ENCODE measurements around the gene TMEM123. TPM values are rescaled to one million over a fixed set of nuclear protein-coding genes. Genes with fewer than 3 reads are reported as not detected.
A peak's percentile ranks its signal among the peaks of the same experiment; 100 is the strongest.

The TMEM123 gene
- total RNA-seq, 1 donor from 2014 or later, result 75.9 TPM

- intact Hi-C loops (cut with micrococcal nuclease), result no loop called here
Measured at GRCh38 chr11:102406099-102406498, 46.5 kb downstream of the TMEM123 start.

DNA sequence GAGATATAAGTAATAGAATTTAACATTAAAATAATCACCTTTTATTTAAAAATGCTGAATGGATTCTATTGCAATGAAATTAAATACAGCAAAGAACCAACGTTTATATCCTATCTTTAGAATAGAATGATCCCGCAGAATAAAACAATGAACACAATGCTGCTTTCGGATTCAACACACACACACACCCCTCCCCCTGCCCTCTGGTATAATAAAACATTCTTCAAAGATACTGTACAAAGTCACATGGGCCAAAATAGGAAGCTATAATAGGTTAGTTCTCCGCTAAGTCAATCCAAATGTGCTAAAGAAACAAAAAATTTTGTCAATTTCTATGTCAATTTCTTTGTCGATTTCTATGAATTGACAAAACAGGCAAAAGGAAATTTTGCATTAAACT is 47.1 kb downstream of the TMEM123 start:
- ATAC-seq, result no peak
- intact Hi-C loops (cut with micrococcal nuclease), result no loop called here

More at GRCh38 chr11:102406099-102406498, 46.5 kb downstream of the TMEM123 start:
- DNase-seq, result no peak
- ATAC-seq, result no peak

GRCh38 chr11:102402548-102402947 is 50.0 kb downstream of the TMEM123 start:
- no peak for DNase-seq
- intact Hi-C loops (cut with micrococcal nuclease), result no loop called here
- ATAC-seq, result no peak

More for the DNA sequence above, 47.1 kb downstream of the TMEM123 start:
- no peak for DNase-seq

DNA sequence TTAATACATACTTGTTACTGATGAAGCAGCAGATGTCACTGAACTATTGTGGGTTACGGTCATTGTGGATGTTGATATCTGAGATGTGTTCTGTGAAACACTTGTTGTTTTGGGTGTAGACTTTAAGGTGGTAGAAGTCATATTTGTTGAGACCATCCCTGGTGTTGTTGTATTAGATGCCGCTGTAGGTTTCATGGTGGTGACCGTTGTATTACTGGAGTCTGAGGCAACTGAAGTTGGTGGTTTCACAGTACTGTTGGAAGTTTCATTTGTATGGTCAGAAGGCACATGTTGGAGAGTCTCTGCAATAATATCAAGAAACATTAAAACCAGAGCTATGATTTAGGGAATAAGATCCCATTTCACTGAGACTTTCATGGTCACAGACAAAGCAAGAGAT is 50.7 kb downstream of the TMEM123 start:
- DNase-seq (no peak), ATAC-seq (no peak)
- intact Hi-C loops (cut with micrococcal nuclease), result no loop called here

DNA sequence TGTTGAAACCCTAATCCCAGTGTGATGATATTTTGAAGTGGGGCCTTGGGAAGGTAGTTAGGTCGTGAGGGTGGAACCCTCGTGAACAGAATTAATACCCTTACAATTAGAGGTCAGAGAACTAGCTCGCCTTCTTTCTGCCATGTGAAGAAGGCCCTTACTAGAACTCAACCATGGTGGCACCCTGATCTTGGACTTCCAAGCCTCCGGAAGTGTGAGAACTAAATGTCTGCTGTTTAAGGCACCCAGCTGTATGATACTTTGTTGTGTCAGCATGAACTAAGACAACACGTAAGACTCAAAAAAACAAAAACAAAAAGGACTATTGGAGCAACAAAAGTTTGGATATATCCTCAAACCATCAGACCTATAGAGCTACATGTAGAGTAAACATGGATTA is 52.0 kb downstream of the TMEM123 start:
- intact Hi-C loops (cut with micrococcal nuclease), result no loop called here
- DNase-seq (no peak), ATAC-seq (no peak)

GRCh38 chr11:102399189-102399588 is 53.4 kb downstream of the TMEM123 start:
- intact Hi-C loops (cut with micrococcal nuclease), result no loop called here
- ATAC-seq, result no peak

DNA sequence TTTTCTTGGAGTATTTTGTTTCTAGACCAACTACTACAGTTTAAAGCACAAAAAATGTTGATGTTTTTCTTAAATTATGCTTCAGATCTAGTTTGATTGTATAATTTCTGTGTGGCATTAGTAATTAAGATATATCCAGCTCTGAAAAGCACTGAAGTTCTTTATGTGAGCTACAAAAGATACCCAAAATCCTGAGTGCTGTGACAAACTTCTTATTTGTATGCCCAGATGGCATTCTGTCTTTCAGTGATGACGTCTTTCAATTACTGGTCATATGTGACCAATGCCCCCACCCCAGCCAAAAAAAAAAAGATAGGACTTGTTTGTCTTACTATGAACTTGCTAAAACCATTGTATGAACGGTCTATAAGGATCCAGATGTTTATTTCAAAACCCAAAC is 54.3 kb downstream of the TMEM123 start:
- DNase-seq (no peak), ATAC-seq (no peak)
- intact Hi-C loops (cut with micrococcal nuclease), result no loop called here

More at GRCh38 chr11:102399189-102399588, 53.4 kb downstream of the TMEM123 start:
- no peak for DNase-seq

DNA sequence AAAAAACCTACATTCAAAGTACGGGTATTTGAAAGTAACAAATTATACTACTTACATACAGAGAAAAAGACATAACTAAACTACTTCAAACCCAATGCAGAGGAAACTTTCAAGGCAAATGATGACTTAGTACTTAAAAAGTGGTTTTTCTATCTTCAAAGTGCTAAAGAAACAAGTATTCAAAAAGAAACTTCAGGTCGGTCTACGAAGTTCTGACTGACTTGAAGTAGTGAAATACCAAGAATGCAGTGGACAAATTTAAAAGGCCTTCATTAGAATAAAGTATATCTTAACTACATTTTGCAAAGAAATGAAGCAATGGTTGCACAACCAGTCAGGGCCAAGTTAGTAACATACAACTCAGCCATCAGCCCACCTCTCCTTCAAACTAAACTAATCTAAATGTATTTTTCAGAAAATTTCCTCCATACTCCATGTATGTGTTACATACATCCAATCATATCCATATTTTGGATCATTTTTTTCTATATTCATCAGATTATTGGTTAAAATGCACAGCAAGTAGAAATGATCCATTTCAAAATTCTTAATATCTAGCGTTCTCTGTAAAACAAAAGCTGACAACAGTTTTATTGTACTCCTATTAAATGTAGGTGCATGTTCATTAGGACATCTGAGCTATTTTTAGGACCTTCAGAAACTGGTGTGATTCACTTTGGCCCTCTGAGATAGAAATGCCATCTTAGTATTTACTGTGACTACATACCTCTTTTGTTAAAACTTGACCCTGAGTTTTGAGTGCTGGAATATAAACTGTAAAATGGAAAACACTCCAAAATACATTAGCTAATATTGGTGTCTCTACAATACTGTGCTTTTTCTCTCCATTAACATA is 55.6 kb downstream of the TMEM123 start:
- intact Hi-C loops (cut with micrococcal nuclease), result no loop called here
- no peak for DNase-seq
- peak; percentile 32 for ATAC-seq

DNA sequence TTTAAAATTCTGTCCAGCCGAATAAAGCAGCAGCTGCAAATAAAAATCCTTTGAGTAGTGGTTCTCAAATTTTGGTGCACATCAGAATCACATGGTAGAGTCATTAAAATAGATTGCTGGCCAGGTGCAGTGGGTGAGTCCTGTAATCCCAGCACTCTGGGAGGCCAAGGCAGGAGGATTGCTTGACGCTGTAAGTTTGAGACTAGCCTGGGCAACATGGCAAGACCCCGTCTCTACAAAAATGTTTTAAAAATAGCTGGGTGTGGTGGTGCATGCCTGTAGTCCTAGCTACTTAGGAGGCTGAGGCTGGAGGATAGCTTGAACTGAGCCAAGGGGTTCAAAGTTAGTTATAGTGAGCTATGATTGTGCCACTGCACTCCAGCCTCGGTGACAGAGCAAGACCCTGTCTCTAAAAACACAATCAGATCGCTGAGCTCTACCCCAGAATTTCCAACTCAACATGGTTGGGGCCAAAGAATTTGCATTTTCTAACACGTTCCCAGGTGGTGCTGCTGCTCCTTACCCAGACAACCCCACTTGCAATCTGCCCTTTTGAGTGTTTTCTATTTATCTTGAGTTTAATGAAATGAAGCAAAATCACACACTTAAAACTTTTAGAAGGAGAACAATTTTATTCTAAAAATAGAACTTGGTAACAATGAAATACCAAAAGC is 56.7 kb downstream of the TMEM123 start:
- ATAC-seq (no peak), DNase-seq (no peak)
- intact Hi-C loops (cut with micrococcal nuclease), result no loop called here

- ATAC-seq, result no peak
- no peak for DNase-seq
- intact Hi-C loops (cut with micrococcal nuclease), result no loop called here
Measured at GRCh38 chr11:102393272-102393730, 59.3 kb downstream of the TMEM123 start.

DNA sequence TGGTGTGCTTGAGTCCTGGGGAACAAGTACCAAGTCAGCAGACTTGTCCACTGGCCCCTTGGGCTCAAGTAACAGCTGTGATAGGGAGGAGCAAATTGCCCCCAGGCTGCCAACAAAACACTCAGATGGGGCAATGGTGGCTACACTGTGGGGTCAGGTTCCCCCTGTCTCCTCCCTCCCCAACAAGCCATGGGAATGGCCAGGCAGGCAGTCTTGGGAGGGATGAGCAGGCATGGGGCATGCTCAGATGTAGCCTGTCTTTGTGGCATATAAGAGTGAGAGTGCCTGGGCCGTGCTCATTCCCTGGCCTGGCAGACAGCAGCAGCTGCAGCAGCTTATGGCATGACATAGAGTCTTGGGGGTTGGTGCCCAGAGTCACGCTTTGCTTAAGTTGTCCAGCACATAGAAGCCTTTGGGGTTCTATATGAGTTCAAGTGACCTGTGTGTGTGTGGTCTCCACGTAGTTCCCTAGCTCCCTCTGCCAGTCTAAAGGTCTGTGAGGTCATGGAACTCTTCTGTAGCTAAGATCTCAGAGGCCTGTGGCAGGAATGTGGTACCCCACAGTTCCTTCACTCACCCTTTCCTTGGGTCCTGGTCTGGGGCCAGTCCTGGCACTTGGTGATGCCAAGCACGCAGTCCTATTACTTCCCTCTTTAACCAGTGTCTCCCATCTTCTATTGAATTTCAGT is 60.9 kb downstream of the TMEM123 start:
- ATAC-seq (no peak), DNase-seq (no peak)
- intact Hi-C loops (cut with micrococcal nuclease), result no loop called here

- intact Hi-C loops (cut with micrococcal nuclease), result no loop called here
- ATAC-seq (peak; percentile 87), DNase-seq (peak; percentile 57)
Measured at GRCh38 chr11:102390667-102391465, 61.7 kb downstream of the TMEM123 start.

GRCh38 chr11:102389253-102389652 is 63.3 kb downstream of the TMEM123 start:
- ATAC-seq, result no peak

DNA sequence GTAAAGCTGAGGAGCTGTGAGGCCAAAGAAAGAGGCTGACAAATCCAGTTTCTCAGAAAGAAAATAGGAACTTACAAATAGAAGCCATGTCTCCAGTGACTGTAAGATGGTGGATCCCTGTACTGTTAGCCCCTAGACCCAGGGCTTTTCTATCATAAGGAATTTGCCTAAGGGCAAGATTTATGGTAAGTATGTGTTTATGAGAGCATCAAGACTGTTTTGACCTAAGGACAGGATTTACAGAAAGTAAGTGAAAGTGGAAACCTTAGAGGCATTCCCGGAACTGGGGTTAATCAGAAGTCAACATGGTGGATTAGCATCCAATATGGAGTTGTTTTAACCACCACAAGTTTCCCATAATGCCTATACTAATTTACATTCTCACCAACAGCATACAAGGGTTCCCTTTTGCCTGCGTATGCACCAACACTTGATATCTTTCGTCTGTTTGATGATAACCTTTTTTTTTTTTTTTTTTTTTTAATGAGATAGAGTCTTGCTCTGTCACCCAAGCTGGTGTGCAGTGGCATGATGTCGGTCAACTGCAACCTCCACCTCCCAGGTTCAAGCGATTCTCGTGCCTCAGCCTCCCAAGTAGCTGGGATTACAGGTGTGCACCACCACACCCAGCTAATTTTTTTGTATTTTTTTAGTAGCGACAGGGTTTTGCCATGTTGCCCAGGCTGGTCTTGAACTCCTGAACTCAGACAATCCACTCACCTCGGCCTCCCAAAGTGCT is 65.4 kb downstream of the TMEM123 start:
- intact Hi-C loops (cut with micrococcal nuclease), result no loop called here
- DNase-seq (no peak), ATAC-seq (no peak)

More at GRCh38 chr11:102389253-102389652, 63.3 kb downstream of the TMEM123 start:
- no peak for DNase-seq
- intact Hi-C loops (cut with micrococcal nuclease), result no loop called here

- ATAC-seq (no peak), DNase-seq (no peak)
- intact Hi-C loops (cut with micrococcal nuclease), result no loop called here
Measured at GRCh38 chr11:102386136-102386734, 66.3 kb downstream of the TMEM123 start.

DNA sequence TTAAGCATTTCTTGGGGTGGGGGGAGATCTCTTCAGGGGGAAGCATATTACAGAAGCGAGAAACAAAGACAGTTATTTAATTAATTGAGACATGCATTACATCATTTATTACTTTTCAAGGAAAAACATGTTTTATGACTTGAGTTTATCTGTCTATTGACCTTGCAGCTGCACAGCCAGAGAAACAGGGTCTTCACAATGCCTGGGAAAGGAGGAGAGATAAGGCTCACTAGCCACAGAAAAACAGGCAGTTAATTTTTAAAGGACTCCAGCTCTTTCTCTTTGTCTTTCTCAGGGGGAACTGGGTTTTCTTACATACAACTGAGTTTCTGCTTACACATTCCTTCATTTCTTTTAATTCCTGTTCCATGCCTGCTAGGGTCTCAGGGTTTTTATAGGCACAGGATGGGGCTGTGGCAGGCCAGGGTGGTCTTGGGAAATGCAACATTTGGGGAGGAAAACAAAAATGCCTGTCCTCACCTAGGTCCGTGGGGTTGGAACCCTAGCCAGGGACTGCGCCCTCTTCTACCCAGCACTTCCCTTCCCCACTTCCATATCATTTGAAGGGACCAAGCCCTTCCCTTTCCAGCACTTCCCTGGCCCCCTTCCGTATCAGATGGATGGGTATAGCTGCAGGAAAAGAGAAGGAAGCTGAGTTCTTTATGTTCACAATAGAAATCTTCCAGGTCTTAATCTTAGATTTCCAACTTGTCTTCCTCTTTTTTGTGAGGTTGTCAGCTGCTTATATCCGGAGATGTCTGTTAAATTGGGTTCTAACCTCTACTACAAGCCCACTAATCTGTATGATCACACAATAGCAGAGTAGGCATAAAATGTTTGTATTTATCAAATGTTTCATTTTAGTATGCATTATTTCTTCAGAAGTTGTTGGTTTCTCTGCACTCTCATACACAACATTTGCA is 67.2 kb downstream of the TMEM123 start:
- DNase-seq (no peak), ATAC-seq (no peak)
- intact Hi-C loops (cut with micrococcal nuclease), result no loop called here

All from left ventricle myocardium superior (tissue), 1 donor.